Heart left ventricle (tissue), 13 donors: ENCODE results near the gene TMEM40.

Experiments used
- CTCF ChIP-seq, 12 donors: fragments of 200-600 bp; sonication (generic) in 4 of 12; IDR thresholded peaks; one replicate each; pipeline versions ENCODE4 v1.5.0 to v1.8.0; 2018 to 2022; ENCODE audit warnings: antibody characterized with exemption in 12 of 12, mild to moderate bottlenecking in 5 of 12
- POLR2A ChIP-seq, 2 donors: fragments of 450-650 bp; IDR thresholded peaks; one replicate each; pipeline ENCODE4 v1.6.1; 2017; ENCODE audit warnings: antibody characterized with exemption in 2 of 2, mild to moderate bottlenecking in 2 of 2, moderate library complexity in 2 of 2
- donor health status: ischemic (EF 13 %, LVEDD 7.1; RV severe dilation, severe dysfunction).
- donor health status: DM: no; HTN: yes; CAD: no.
- donor health status: DM: no; HTN: no; CAD: no.
- donor health status: ischemic (EF 25% LVEDD 6.9; RV normal size, moderate dysfunction).
- donor health status: ischemic (EF 25% LVEDD 5.7; RV mildly dilated, moderate dysfunction).
- donor health status: ischemic (EF 35%, LVEDD 5.7; RV mildly dilated, moderate dysfunction).
- donor health status: nonischemic (EF 11% LVEDD 7.7; RV severe dilation, severe dysfunction).
- donor health status: DM: yes; HTN: yes; CAD: no.
- donor health status: PGD.
- donor health status: ischemic (EF 29% LVEDD 5.4; RV normal size, mild dysfunction).
- donor health status: nonischemic (EF 23%, LVEDD 6.1; RV moderate dilation, normal function).

GRCh38 chr3:12775226-12775625 is 16.2 kb upstream of the TMEM40 start:
- TF ChIP-seq CTCF (IDR thresholded peaks at IDR 0.05) (no peak), POLR2A (IDR thresholded peaks at IDR 0.05) (no peak)
